DOHH2 (cell line): ENCODE results near the gene RTKN.

ENCODE experiments used
- CTCF ChIP-seq: fragments of 200-600 bp; sonication (generic); IDR thresholded peaks from one replicate; pipeline ENCODE4 v1.5.1; 2014; ENCODE audit warnings: antibody characterized with exemption, mild to moderate bottlenecking, low read depth, low read length; ENCODE audit not compliant: poor library complexity, severe bottlenecking
- EZH2phosphoT487 ChIP-seq: fragments of 200-600 bp; sonication (generic); IDR thresholded peaks from 2 replicates; pipeline ENCODE4 v1.6.1; 2017; ENCODE audit warnings: borderline replicate concordance, mild to moderate bottlenecking, antibody characterized with exemption, low read length, moderate library complexity, mixed read lengths

DNA sequence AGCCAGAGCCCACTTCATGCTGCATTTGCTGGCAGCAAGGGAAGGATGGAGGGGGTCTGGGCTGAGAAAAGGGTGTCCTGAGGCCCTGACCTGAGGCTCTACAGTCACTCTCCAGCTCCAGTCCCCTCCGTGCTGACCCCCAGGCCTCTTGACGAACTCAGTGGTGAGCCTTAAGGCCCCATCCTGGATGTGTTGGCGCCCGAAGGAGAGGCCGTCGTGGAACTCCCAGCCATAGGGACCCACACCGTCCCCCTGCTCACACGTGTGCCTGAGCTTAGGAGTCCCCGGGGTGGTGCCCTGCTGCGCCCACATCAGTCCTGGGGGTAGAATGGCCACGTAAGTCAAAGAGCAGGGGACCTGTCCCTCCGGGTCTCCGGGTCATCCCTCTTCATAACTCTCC is 22.7 kb upstream of the RTKN start:
- TF ChIP-seq CTCF, result no peak
- TF ChIP-seq EZH2phosphoT487, result no peak
